ENCODE measurements around the gene PKN2.
"Not testable (repeated sequence)": the region's sequence is repeated elsewhere in the genome, so short reads cannot be mapped to it uniquely, and the experiment has no call there.

Gene PKN2

DNA sequence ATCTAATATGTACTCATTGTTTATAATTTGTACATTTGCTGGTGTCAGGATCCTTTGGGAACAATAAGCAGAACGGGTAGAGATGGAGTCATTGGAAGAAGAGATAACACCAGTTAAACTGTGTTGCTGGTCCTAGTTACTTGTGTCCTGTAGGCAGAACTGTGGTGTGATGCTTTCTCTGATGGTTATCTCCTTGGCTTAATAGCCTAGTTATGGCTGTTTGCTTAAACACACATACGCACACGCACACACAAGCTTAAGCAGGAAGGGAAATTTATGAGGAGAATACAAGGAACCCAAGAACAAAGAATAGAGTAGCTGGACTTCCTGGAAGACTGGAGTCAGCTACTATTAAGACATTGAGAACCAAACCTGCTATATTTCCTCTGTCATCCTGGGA is 5.7 kb upstream of the PKN2 start:
- in situ Hi-C loops (cut with MboI; ENCODE audit: low sequenced_read_pairs), result no loop called here

DNA sequence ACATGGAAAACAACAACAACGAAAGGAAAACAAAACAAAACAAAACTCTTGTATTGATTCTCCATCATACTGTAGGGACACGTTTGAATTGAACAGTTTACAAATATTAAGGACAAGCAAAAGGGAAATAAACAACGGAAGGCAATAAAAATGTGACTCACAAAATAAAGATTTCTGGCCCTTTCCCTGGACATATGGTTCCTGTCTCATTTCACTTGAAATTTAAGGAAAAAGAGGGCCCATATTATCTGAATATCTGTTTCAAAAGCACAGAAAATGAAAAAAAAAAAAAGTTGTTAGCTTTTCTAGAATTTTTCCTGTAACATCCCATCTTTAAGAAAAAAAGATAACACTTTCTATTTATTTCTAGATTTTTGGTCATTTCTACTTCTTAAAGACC is 3.6 kb upstream of the PKN2 start:
- in situ Hi-C loops (cut with MboI; ENCODE audit: low sequenced_read_pairs), result no loop called here

DNA sequence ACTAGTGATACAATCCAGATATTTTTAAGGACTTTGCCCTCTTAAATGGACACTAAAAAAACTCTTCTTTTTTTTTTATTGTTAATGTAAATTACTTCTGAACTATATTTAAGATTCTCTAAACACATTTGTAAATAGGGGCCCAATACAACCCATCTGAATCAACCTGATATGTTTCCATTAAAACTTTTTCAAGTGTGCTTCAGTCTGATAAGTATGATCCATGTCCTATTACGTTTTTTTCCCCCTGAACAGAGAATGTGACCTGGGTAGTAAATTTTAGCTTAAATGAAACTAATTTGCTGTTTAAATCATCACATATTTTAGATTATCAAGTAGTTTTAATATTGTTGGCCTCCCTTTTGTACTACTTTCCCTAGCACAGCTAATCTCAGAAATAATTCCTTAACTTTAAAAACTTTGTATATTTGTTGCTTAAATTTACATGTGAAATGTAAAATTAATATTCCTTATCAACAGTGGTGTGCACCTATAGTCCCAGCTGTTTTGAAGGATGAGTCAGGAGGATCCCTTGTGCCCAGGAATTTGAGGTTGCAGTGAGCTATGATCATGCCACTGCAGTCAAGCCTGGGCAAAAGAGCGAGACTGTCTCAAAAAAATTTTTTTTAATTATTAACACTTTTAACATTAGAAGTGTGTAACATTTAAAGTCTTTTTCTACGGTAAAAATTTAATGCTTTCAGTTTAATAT is 3.0 kb upstream of the PKN2 start:
- in situ Hi-C loops (cut with MboI; ENCODE audit: low sequenced_read_pairs), result no loop called here

DNA sequence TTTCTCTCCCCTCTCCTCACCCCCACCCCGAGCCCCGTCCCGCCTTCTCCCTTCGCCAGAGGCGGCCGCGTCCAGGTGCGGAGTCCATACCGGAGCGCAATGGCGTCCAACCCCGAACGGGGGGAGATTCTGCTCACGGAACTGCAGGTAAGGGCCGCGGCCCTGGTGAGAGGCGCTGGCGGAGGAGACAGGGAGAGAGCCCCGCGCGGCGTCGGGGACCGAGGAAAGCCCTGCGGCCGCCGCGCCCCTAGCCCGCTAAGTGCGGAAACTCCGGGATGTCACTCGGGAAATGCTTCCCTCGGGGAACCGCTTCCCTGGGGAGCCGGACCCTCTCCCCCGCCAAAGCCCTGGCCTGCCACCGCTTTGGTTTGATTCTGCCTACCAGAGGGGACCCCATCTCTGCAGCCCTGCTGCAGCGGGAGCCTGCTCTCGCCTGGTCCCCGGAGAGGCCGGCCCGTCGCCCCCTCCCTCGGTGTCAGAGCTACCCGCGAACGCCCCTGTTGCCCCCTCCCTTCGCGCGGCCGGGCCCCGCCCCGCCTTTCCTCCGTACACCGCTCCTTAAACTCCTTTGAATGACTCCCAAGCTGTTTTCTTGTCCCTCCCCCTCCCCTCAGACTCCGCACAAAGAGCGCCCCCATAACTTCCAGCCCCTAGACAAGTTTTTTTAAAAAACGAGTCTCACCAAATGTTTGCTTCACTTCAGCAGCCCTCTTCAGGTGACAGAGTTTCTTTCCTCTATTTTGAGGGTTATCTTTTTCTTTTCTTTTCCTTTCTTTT is 597 bp downstream of the PKN2 start:
- in situ Hi-C loops (cut with MboI; ENCODE audit: low sequenced_read_pairs), result no loop called here

DNA sequence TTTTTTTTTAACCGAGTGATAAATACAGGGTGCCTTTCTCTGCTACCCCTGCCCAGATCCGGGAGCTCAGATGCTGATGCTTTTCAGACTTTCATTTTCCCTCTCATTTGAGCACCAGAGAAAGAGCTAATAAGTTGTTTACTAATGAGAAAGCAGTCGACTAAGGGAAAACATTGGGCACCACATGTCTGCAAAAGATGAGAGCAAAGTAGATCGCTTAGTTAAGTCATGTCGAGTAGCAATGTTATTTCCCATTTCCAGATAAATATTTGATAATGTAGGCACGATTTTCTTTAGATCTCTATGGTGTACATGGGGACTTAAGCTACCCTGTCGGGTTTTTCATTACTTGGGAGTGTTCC is 1.2 kb downstream of the PKN2 start:
- in situ Hi-C loops (cut with MboI; ENCODE audit: low sequenced_read_pairs), result no loop called here

DNA sequence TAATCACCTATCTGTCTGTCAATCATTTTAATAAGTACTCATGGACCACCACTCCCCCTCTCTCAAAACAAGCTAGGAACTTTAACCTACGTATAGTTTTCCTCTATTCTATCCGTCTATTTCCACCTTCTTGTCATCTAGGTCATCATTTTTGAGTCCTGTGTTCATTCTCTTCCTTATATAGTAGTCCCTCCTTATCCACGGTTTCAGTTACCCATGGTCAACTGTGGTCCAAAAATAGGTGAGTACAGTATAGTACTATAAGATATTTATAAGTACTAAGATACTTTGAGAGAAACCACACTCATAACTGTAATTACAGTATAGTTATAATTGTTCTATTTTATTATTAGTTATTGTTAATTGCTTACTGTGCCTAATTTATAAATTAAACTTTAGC is 7.5 kb downstream of the PKN2 start:
- in situ Hi-C loops (cut with MboI; ENCODE audit: low sequenced_read_pairs), result no loop called here

DNA sequence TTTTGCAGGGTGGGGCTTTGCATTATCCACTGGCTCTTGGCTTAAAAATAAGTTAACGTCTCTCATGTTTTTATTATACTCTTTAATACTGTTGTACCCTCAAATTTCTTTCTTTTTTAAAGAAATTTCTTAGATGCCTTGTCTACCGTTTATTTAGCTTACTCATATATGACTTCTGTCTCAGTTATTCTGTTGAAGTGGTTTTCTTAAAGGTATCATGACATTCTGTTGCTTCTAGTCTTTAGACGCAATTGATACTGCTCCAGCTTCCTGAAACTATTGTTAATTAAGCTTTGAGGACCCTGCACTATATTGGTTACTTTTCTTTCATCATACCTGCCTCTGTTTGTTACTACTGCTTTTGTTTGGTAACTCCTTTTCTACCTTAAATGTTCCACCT is 11.7 kb downstream of the PKN2 start:
- in situ Hi-C loops (cut with MboI; ENCODE audit: low sequenced_read_pairs), result no loop called here

DNA sequence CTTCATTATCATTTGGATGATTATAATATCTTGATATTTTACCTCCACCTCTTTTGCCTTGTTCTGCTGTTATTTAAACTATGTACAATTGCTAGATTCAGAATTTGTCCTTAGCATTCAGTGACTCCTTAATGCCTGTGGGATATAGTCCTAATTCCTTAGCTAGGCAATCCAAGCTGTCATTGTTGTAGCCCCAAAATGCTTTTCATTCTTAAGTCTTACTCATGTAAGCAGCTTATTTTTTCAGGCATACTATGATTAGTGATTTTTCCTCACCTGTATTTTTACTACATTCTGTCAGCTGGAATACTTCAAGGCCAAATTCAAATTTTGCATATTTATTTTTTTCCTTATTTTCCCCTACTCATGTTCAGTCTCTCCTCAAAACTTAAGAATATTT is 13.4 kb downstream of the PKN2 start:
- in situ Hi-C loops (cut with MboI; ENCODE audit: low sequenced_read_pairs), result no loop called here

DNA sequence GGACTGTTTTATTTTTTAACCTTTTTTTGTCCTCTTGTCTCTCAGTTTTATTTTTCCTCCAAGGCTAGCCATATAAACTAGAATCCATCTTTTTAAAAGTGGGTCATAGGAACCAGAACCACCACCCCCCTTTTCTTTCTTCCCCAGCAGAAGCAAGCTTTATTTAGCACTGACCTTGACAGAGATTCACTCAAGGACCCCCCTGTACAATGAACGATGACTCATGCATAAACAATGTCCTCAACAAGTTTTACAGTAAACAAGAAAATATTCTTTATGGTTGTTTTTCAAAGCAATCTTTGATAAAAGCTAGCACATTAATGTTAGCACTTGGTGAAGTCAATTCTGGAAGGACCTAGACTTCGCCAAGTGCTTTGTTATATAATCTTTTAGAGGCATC is 14.1 kb downstream of the PKN2 start:
- in situ Hi-C loops (cut with MboI; ENCODE audit: low sequenced_read_pairs), result no loop called here

DNA sequence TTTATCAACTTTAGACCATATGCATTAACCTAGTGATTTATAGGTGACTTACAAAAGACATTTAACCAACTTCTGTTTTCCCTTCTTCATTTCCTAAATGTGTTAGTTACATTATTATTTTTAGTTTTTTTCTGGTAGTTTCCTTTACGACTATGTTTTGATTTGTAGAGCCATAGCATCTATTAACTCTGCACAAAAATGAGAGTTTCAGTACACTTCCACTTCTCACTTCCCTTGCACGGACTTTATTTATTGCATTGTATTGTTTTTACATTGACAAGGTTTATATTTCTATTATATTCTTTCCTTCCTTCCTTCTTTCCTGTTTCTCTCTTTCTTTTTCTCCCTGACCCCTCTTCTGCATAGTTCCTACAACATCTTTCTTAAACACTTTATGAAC is 14.7 kb downstream of the PKN2 start:
- in situ Hi-C loops (cut with MboI; ENCODE audit: low sequenced_read_pairs), result no loop called here

DNA sequence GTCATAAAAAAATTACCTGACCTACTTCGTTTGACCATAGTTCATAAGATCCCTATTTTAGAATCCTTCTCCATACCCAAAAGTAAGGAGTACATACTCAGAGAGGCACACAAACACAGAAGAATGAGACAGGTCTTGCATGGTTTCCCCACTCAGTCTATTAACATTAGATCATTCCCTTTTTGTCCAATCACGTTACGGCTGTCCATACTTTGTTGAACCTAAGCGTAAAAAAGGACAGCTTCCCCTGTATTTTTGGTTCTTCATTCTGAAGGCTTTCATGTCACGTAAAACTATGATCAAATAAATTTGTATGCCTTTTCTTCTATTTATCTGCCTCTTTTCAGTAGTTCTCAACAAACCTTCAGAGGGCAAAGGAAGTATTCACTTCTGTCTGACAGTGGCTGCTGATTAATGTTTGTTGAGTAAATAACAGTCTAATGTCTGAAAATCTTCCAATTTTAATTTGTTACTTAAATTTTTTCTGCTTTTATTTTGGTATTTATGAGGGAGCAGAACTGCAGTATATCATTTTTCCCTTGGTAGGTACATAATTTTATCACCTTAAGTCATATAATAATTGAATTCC is 16.4 kb downstream of the PKN2 start:
- in situ Hi-C loops (cut with MboI; ENCODE audit: low sequenced_read_pairs), result no loop called here

DNA sequence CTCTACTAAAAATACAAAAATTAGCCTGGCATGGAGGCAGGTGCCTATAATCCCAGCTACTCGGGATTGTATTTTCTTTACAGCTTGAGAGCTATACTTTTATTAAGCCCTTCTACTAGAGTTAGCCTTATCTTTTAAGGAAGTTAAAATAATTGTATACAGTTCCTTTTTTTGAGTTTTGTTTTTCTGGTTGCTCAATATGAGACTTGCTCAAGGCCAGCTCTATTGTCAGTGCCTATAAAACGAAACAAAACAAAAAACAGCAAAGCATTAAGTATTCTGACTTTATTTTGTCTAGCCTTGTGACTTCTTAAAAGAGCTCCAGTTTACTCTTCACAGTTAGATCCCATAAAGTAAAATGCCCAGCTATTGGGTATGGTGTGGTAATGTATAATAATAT is 17.2 kb downstream of the PKN2 start:
- in situ Hi-C loops (cut with MboI; ENCODE audit: low sequenced_read_pairs), result no loop called here

DNA sequence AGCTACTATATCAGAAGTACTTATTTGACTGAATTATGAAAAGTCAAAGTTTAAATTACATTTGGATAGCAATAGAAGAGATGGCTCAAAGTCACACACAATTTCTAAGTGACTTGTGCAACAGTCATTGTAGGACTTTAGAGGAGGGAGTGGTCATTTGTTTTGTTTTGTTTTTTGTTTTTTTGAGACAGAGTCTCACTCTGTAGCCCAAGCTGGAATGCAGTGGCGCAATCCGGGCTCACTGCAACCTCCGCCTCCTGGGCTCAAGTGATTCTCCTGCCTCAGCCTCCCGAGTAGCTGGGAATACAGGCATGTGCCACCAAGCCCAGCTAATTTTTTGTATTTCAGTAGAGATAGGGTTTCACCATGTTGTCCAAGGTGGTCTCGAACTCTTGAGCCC is 17.7 kb downstream of the PKN2 start:
- in situ Hi-C loops (cut with MboI; ENCODE audit: low sequenced_read_pairs), result not testable (repeated sequence)

DNA sequence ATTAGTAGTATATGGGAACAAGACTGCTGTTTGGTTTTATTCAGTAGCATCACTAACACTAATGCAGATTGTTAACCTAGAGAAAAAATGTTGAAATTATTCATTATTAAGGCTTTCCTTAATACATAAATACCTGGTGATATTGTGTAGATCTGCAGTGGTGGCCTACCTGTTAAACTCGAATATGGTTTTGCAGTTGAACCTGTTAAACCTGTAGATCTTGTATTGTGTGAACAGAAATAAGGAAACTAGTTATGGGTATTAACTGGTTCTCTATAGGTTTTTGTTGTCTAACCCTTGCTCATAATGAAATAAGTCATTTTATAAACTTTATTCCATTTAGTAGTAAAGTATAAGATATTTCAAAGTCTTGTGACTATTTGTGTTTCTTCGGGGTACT is 23.9 kb downstream of the PKN2 start:
- in situ Hi-C loops (cut with MboI; ENCODE audit: low sequenced_read_pairs), result no loop called here

DNA sequence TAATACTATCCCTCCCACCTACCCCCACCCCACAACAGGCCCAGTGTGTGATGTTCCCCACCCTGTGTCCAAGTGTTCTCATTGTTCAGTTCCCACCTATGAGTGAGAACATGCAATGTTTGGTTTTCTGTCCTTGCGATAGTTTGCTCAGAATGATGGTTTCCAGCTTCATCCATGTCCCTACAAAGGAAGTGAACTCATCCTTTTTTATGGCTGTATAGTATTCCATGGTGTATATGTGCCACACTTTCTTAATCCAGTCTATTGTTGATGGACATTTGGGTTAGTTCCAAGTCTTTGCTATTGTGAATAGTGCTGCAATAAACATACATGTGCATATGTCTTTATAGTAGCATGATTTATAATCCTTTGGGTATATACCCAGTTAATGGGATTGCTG is 28.8 kb downstream of the PKN2 start:
- in situ Hi-C loops (cut with MboI; ENCODE audit: low sequenced_read_pairs), result not testable (repeated sequence)

DNA sequence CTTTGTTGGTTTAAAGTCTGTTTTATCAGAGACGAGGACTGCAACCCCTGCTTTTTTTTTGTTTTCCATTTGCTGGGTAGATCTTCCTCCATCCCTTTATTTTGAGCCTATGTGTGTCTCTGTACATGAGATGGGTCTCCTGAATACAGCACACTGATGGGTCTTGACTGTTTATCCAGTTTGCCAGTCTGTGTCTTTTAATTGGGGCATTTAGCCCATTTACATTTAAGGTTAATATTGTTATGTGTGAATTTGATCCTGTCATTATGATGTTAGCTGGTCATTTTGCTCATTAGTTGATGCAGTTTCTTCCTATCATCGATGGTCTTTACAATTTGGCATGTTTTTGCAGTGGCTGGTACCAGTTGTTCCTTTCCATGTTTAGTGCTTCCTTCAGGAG is 32.5 kb downstream of the PKN2 start:
- in situ Hi-C loops (cut with MboI; ENCODE audit: low sequenced_read_pairs), result not testable (repeated sequence)

DNA sequence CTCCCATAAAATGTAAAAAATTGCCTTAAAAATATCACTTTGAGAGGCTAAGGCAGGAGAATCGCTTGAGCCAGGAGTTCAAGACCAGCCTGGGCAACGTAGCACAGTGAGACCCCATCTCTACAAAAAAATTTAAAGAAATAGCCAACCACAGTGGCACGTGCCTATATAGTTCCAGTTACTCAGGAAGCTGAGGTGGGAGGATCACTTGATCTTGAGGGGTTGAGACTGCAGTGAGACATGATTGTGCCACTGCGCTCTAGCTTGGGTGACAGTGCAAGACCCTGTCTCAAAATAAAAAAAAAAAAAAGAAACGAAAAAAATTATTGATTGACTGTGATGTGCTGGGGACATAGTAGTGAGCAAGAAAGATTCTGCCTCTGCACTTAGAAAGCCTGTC is 38.4 kb downstream of the PKN2 start:
- in situ Hi-C loops (cut with MboI; ENCODE audit: low sequenced_read_pairs), result no loop called here

DNA sequence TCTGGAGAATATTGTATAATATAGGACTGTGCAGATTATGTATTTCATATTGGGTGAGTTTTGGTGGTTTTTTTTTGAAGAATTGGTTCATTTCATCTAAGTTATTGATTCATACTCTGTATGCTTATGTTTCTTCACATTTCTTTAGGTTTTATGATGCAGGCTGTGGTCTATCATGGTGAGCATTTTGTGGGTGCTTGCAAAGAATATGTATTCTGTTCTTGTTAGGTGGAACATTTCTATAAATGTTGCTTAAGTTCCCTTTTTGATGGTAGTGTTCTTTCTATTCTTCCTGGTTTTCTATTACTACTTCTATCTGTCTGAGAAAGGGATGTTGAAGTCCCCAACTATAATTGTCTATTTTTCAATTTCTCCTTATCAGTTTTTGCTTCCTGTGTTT is 42.6 kb downstream of the PKN2 start:
- in situ Hi-C loops (cut with MboI; ENCODE audit: low sequenced_read_pairs), result no loop called here

DNA sequence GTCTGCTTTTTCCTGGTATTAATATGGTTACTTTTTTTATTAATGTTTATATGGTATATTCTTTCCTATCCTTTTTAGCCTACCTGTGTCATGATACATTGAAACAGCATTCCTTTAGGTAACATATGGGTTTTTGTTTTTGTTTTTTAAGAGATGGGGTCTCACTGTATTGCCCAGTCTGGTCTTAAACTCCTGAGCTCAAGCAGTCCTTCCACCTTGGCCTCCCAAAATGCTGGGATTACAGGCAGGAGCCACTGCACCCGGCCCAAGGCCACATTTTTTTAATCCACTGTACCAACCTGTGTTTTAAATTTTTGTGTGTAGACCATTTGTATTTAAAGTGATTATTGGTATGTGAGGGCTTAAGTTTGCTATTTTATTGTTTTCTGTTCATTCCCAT is 43.1 kb downstream of the PKN2 start:
- in situ Hi-C loops (cut with MboI; ENCODE audit: low sequenced_read_pairs), result no loop called here

DNA sequence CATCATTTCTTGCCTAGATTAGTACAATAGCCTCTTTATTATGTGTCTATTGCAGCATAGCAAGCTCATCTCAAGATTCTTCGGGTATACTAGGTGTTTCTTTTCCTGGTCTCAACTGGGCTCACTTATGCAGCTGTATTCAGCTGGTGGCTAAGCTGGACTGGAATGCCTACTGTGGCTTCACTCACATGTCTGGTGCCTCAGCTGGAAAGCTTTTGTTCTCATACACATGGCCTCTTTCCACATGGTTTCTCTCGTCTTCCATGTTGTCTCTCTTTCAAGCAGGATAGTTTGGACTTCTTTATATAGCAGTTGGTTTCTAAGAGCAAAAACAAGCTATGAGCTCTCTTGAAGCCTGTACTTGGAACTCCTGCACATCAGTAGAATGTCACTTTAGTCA is 45.2 kb downstream of the PKN2 start:
- in situ Hi-C loops (cut with MboI; ENCODE audit: low sequenced_read_pairs), result no loop called here

DNA sequence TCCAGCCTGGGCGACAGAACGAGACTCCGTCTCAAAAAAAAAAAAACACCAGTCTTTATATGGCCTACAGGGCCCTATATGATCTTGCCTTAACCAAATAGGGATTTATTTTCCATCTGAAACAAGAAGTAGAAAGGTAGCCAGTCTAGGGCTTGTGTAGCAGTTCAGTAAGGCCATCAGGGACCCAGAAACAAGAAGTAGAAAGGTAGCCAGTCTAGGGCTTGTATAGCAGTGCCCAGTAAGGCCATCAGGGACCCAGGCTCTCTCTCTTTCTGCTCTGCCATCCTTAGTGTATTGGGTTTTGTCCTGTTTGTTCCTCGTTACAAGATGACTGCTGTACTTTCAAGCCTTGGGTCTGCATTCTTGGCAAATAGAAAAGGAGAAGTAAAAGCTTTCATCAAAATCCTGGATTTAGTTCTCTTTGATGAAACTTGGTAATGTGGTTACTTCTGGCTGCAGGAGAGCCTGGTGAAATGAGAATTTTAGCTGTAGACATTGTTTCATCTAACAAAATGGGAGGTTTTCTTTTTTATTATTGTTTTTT is 46.1 kb downstream of the PKN2 start:
- in situ Hi-C loops (cut with MboI; ENCODE audit: low sequenced_read_pairs), result no loop called here

DNA sequence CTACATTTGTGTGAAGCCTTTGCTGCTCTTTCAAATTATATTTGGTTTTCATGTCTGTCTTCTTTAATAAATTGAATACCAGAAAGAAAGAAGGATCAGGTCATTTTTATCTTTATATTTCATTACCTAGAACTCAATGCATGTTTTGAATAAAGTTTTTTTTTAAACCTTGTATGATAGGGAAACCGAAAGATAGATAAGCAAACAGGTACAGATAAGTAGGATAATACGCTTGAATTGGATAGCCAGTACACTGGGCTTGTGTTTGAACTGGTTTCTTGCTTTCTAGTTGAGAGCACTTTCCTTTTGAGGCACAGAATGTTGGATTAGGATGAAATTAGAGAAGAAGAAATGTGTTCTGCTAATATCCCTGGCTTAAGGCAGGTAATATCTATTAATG is 46.9 kb downstream of the PKN2 start:
- in situ Hi-C loops (cut with MboI; ENCODE audit: low sequenced_read_pairs), result no loop called here

Measured in HL-60/S4 treated with phorbol 12-myristate 13-acetate at 8.2 ng/mL for 4 days and 3 days (cell line).